Activated CD4-positive, alpha-beta T cell treated with anti-CD3 and anti-CD28 coated beads for 36 hours (primary cell): ENCODE measurements around the gene GRIA4. TPM values are rescaled to one million over a fixed set of nuclear protein-coding genes. Genes with fewer than 3 reads are reported as not detected.

ENCODE experiments used
- ATAC-seq: fragments of 200-7000 bp; cut with Tn5 transposase; one replicate; pipeline ENCODE4 v1.10.0; 2021; ENCODE audit warnings: mild to moderate bottlenecking, moderate library complexity
- CTCF ChIA-PET: fragments of 350-600 bp; sonication (Branson Sonifier 250); formaldehyde crosslinking; loops from one replicate; lab custom pipeline; 2021; ENCODE audit warnings: antibody characterized with exemption; lab: Charles Lee
- POLR2A ChIA-PET: fragments of 350-600 bp; sonication (Branson Sonifier 250); formaldehyde crosslinking; loops from one replicate; lab custom pipeline; 2021; ENCODE audit warnings: antibody characterized with exemption, inconsistent platforms; lab: Charles Lee
- DNase-seq: peaks from one replicate; pipeline ENCODE4 v3.0.0-alpha.2; 2020
- H3K27ac Mint-ChIP-seq: one replicate; pipeline ENCODE4 v1.8.0; 2021; ENCODE audit warnings: mixed read lengths
- H3K27me3 Mint-ChIP-seq: one replicate; pipeline ENCODE4 v1.8.0; 2021; ENCODE audit warnings: mixed read lengths
- H3K36me3 Mint-ChIP-seq: one replicate; pipeline ENCODE4 v1.8.0; 2021; ENCODE audit warnings: low read depth, mixed read lengths
- H3K4me1 Mint-ChIP-seq: one replicate; pipeline ENCODE4 v1.8.0; 2021; ENCODE audit warnings: mixed read lengths
- H3K4me3 Mint-ChIP-seq: one replicate; pipeline ENCODE4 v1.8.0; 2021; ENCODE audit warnings: mild to moderate bottlenecking, moderate library complexity, mixed read lengths
- H3K9me3 Mint-ChIP-seq: one replicate; pipeline ENCODE4 v1.8.0; 2021; ENCODE audit warnings: low read depth, mixed read lengths
- intact Hi-C, 2 experiments: fragments of 100-400 bp; cut with DNase I in 1 of 2; cut with micrococcal nuclease in 1 of 2; formaldehyde crosslinking; loops; one replicate each; pipeline versions ENCODE4 v1.14.2 to v1.15.1; 2022 to 2024; cut with DNase I, micrococcal nuclease
- total RNA-seq, 2 experiments: library from RNA; stranded (reverse); gene quantifications; one replicate each; pipeline ENCODE4 v1.2.3, GENCODE V29; 2021

GRIA4 gene
- total RNA-seq, 2 experiments from 2014 or later, result not detected

- Mint-ChIP-seq H3K4me1 (peaks cover 35% of the 10 kb centered on the region), H3K27me3 (peaks cover 2% of the 10 kb centered on the region), H3K4me3 (peak within 1 kb of the TSS; percentile 91), H3K36me3 (peaks cover 26% of the 10 kb centered on the region), H3K9me3 (peaks cover 2% of the 10 kb centered on the region), H3K27ac (peak within 1 kb of the TSS; percentile 88)
- intact Hi-C loops, result loop anchor here (1.0 to 5.0 kb wide), 4 partner anchors 55 to 1435 kb away; partner anchors contain the start of genes AASDHPPT (in 2 of the 2), KBTBD3 (in 2 of the 2), CARD16 (in 1 of the 2) and CWF19L2 (in 1 of the 2)
- CTCF ChIA-PET, result interaction anchor here (0.7 to 1.0 kb wide), 2 partner anchors 17 to 34 kb away, joined by 4 read pairs; no protein-coding TSS in a partner anchor
- DNase-seq, result peak; percentile 98
- peak; percentile 98 for ATAC-seq
- POLR2A ChIA-PET, result interaction anchor here (0.5 to 0.7 kb wide), 2 partner anchors 55 to 1120 kb away, joined by 3 read pairs; partner anchors contain the start of genes AASDHPPT and KBTBD3
These were observed 412.3 kb downstream of the GRIA4 start, which contains the start of gene MSANTD4 for GRCh38 chr11:106021967-106022794. TSS of gene MSANTD4 (minus strand) at chr11:106022240. CDS start at chr11:106010917, 11,323 bp downstream.

- intact Hi-C loops, result loop anchor here (1.0 to 5.0 kb wide), 4 partner anchors 54 to 1434 kb away; partner anchors contain the start of genes AASDHPPT (in 2 of the 2), KBTBD3 (in 2 of the 2), CARD16 (in 1 of the 2) and CWF19L2 (in 1 of the 2)
- H3K4me1 Mint-ChIP-seq, result peaks cover 35% of the 10 kb centered on the region
- H3K27ac Mint-ChIP-seq, result peak overlapping the region; percentile 88
- H3K27me3 Mint-ChIP-seq, result peaks cover 4% of the 10 kb centered on the region
- peaks cover 2% of the 10 kb centered on the region for H3K9me3 Mint-ChIP-seq
- DNase-seq, result peak; percentile 7
- peak overlapping the region; percentile 91 for H3K4me3 Mint-ChIP-seq
- POLR2A ChIA-PET, result no interaction called here
- CTCF ChIA-PET, result interaction anchor here (0.7 to 1.0 kb wide), 2 partner anchors 17 to 34 kb away, joined by 4 read pairs; no protein-coding TSS in a partner anchor
- peaks cover 26% of the 10 kb centered on the region for H3K36me3 Mint-ChIP-seq
- ATAC-seq, result no peak
These were observed 413.0 kb downstream of the GRIA4 start for GRCh38 chr11:106022795-106023275.

- Mint-ChIP-seq H3K9me3 (peaks cover 2% of the 10 kb centered on the region), H3K36me3 (no peaks in the 10 kb centered on the region), H3K27ac (no peak overlapping the region), H3K4me3 (no peak overlapping the region), H3K4me1 (peaks cover 4% of the 10 kb centered on the region), H3K27me3 (peaks cover 26% of the 10 kb centered on the region)
- intact Hi-C loops, result no loop called here
- no peak for ATAC-seq
- ChIA-PET POLR2A (no interaction called here), CTCF (no interaction called here)
- DNase-seq, result no peak
These were observed 420.7 kb downstream of the GRIA4 start for GRCh38 chr11:106030609-106031008.

- intact Hi-C loops, result no loop called here
- Mint-ChIP-seq H3K4me1 (peaks cover 4% of the 10 kb centered on the region), H3K27me3 (peaks cover 28% of the 10 kb centered on the region), H3K4me3 (no peak overlapping the region), H3K27ac (no peak overlapping the region), H3K36me3 (no peaks in the 10 kb centered on the region), H3K9me3 (peaks cover 2% of the 10 kb centered on the region)
- CTCF ChIA-PET, result no interaction called here
- ATAC-seq, result peak; percentile 65
- POLR2A ChIA-PET, result interaction anchor here (0.6 kb wide), 1 partner anchor 50 kb away, joined by 3 read pairs; no protein-coding TSS in a partner anchor
- no peak for DNase-seq
These were observed 421.4 kb downstream of the GRIA4 start for GRCh38 chr11:106031202-106031810.
